ENCODE data around the gene OLFML2A.
A peak's percentile ranks its signal among the peaks of the same experiment; 100 is the strongest.

The OLFML2A gene

GRCh38 chr9:124858330-124859046 lies 81.6 kb downstream of the OLFML2A start:
- Histone ChIP-seq H3K4me2 (ENCODE audit: low read length, poor library complexity, severe bottlenecking) (no peak overlapping the region), H3K4me1 (ENCODE audit: control insufficient read depth, insufficient read depth, low read depth, low read length) (peaks cover 24% of the 10 kb centered on the region), H3K79me1 (replicated peaks; ENCODE audit: low read length, poor library complexity, severe bottlenecking) (peaks cover 7% of the 10 kb centered on the region), H2BK12ac (ENCODE audit: low read length in 2 of 2) (no peak overlapping the region), H3K23ac (ENCODE audit: low read length in 2 of 2) (peak overlapping the region in 1 of 2 experiments; percentile 49), H3K18ac (ENCODE audit: low read depth in 1 of 2, low read length in 2 of 2) (no peak overlapping the region), H2AFZ (ENCODE audit: low read depth, low read length) (no peak overlapping the region), H4K91ac (ENCODE audit: low read length) (no peak overlapping the region), H3K27me3 (ENCODE audit: control insufficient read depth in 1 of 2, insufficient read depth in 1 of 2, low read length in 2 of 2) (no peaks in the 10 kb centered on the region), H3K4ac (ENCODE audit: low read depth in 1 of 2, low read length in 2 of 2) (no peak overlapping the region), H3K14ac (ENCODE audit: low read length in 2 of 2) (no peak overlapping the region), H2BK15ac (ENCODE audit: low read depth, poor library complexity, severe bottlenecking) (no peak overlapping the region), H3K9ac (ENCODE audit: low read length) (peak overlapping the region; percentile 94), H2AK5ac (ENCODE audit: low read length, severe bottlenecking) (no peak overlapping the region), H3K27ac (ENCODE audit: low read length, poor library complexity, severe bottlenecking) (no peak overlapping the region), H2BK120ac (ENCODE audit: low read depth, low read length) (no peak overlapping the region), H3K9me3 (ENCODE audit: control insufficient read depth, low read length) (no peaks in the 10 kb centered on the region), H2BK5ac (ENCODE audit: low read depth, low read length, poor library complexity, severe bottlenecking) (no peak overlapping the region), H3K36me3 (ENCODE audit: control insufficient read depth in 1 of 2, insufficient read depth in 2 of 2, low read depth in 1 of 2, low read length in 2 of 2) (peaks cover 48 to 58% of the 10 kb centered on the region in 2 experiments), H4K8ac (ENCODE audit: low read length) (no peak overlapping the region), H3K4me3 (ENCODE audit: insufficient read depth in 1 of 2, low read depth in 1 of 2, low read length in 2 of 2) (no peak overlapping the region)
- 92% methylated on average over 9 of the region's 9 CpGs for WGBS
- no peak for DNase-seq

DNA sequence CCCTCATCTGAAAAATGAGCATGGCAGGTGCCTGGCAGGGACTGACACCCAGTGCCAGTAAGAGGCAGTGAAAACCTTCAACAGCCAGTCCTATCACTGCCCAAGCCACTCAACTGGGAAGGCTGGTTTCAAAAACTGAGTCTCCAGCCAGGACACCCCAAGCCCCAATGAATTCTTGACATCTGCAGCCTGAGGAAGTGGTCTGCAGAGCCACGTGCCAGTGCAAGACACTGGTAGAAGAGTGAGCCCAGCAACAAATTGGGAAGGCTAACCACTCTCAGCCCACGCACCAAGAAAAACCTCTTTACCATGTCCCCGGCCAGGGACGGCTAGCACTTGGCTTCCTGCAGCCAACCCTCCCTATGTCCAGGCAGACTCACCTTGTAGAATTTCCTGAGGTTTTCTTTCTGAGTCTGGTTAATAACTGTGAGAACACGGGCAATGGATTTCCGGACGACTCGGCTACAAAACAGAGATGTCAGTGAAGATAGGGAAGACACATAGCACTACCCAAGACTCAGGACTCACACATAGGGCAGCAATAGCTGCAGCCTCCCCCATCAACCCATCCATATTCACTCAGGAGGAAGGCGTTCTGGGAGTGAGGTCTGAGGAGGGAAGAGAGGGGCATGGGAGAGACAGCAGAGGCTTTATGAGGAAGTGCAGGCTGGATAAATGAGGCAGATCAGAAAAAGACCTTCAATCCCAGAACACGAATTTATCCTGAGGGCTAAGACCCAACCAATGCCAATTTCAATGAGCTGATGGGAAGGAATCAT lies 83.1 kb downstream of the OLFML2A start:
- Histone ChIP-seq H3K4me1 (ENCODE audit: control insufficient read depth, insufficient read depth, low read depth, low read length) (peaks cover 24% of the 10 kb centered on the region), H3K27me3 (ENCODE audit: control insufficient read depth in 1 of 2, insufficient read depth in 1 of 2, low read length in 2 of 2) (no peaks in the 10 kb centered on the region), H3K18ac (ENCODE audit: low read depth in 1 of 2, low read length in 2 of 2) (no peak overlapping the region), H3K27ac (ENCODE audit: low read length, poor library complexity, severe bottlenecking) (no peak overlapping the region), H3K23ac (ENCODE audit: low read length in 2 of 2) (no peak overlapping the region), H3K9me3 (ENCODE audit: control insufficient read depth, low read length) (no peaks in the 10 kb centered on the region), H2AK5ac (ENCODE audit: low read length, severe bottlenecking) (no peak overlapping the region), H4K91ac (ENCODE audit: low read length) (no peak overlapping the region), H3K14ac (ENCODE audit: low read length in 2 of 2) (no peak overlapping the region), H4K8ac (ENCODE audit: low read length) (no peak overlapping the region), H2BK5ac (ENCODE audit: low read depth, low read length, poor library complexity, severe bottlenecking) (no peak overlapping the region), H2AFZ (ENCODE audit: low read depth, low read length) (no peak overlapping the region), H3K9ac (ENCODE audit: low read length) (peak overlapping the region; percentile 94), H3K4me2 (ENCODE audit: low read length, poor library complexity, severe bottlenecking) (peak overlapping the region; percentile 63), H3K4me3 (ENCODE audit: insufficient read depth in 1 of 2, low read depth in 1 of 2, low read length in 2 of 2) (peak overlapping the region in 1 of 2 experiments; percentile 99), H2BK120ac (ENCODE audit: low read depth, low read length) (no peak overlapping the region), H3K79me1 (replicated peaks; ENCODE audit: low read length, poor library complexity, severe bottlenecking) (peaks cover 7% of the 10 kb centered on the region), H3K4ac (ENCODE audit: low read depth in 1 of 2, low read length in 2 of 2) (no peak overlapping the region), H3K36me3 (ENCODE audit: control insufficient read depth in 1 of 2, insufficient read depth in 2 of 2, low read depth in 1 of 2, low read length in 2 of 2) (peaks cover 48 to 58% of the 10 kb centered on the region in 2 experiments), H2BK12ac (ENCODE audit: low read length in 2 of 2) (no peak overlapping the region), H2BK15ac (ENCODE audit: low read depth, poor library complexity, severe bottlenecking) (no peak overlapping the region)
- 79% methylated on average over 5 of the region's 10 CpGs for WGBS
- DNase-seq, result no peak

GRCh38 chr9:124860582-124861341 lies 83.8 kb downstream of the OLFML2A start:
- Histone ChIP-seq H4K8ac (ENCODE audit: low read length) (no peak overlapping the region), H3K27ac (ENCODE audit: low read length, poor library complexity, severe bottlenecking) (no peak overlapping the region), H2AK5ac (ENCODE audit: low read length, severe bottlenecking) (no peak overlapping the region)

More at GRCh38 chr9:124860582-124861341, 83.8 kb downstream of the OLFML2A start:
- no peak overlapping the region for H3K23ac ChIP-seq (ENCODE audit: low read length in 2 of 2)
- H3K14ac ChIP-seq (ENCODE audit: low read length in 2 of 2), result peak overlapping the region in 1 of 2 experiments; percentile 30
- H3K4me3 ChIP-seq (ENCODE audit: insufficient read depth in 1 of 2, low read depth in 1 of 2, low read length in 2 of 2), result peak overlapping the region; percentile 89 to 99
- H3K9me3 ChIP-seq (ENCODE audit: control insufficient read depth, low read length), result no peaks in the 10 kb centered on the region
- H2AFZ ChIP-seq (ENCODE audit: low read depth, low read length), result no peak overlapping the region
- no peak overlapping the region for H2BK5ac ChIP-seq (ENCODE audit: low read depth, low read length, poor library complexity, severe bottlenecking)
- H3K18ac ChIP-seq (ENCODE audit: low read depth in 1 of 2, low read length in 2 of 2), result peak overlapping the region in 1 of 2 experiments; percentile 37
- H3K4me1 ChIP-seq (ENCODE audit: control insufficient read depth, insufficient read depth, low read depth, low read length), result peaks cover 24% of the 10 kb centered on the region
- H3K4me2 ChIP-seq (ENCODE audit: low read length, poor library complexity, severe bottlenecking), result peak overlapping the region; percentile 63
- H3K9ac ChIP-seq (ENCODE audit: low read length), result peak overlapping the region; percentile 94
- WGBS, result 8% methylated on average over 11 of the region's 12 CpGs
- H3K36me3 ChIP-seq (ENCODE audit: control insufficient read depth in 1 of 2, insufficient read depth in 2 of 2, low read depth in 1 of 2, low read length in 2 of 2), result peaks cover 48 to 53% of the 10 kb centered on the region in 2 experiments
- peak overlapping the region in 1 of 2 experiments; percentile 40 for H3K4ac ChIP-seq (ENCODE audit: low read depth in 1 of 2, low read length in 2 of 2)
- no peak overlapping the region for H2BK120ac ChIP-seq (ENCODE audit: low read depth, low read length)
- DNase-seq, result no peak
- no peaks in the 10 kb centered on the region for H3K27me3 ChIP-seq (ENCODE audit: control insufficient read depth in 1 of 2, insufficient read depth in 1 of 2, low read length in 2 of 2)
- no peak overlapping the region for H4K91ac ChIP-seq (ENCODE audit: low read length)
- peaks cover 7% of the 10 kb centered on the region for H3K79me1 ChIP-seq (replicated peaks; ENCODE audit: low read length, poor library complexity, severe bottlenecking)
- no peak overlapping the region for H2BK15ac ChIP-seq (ENCODE audit: low read depth, poor library complexity, severe bottlenecking)
- H2BK12ac ChIP-seq (ENCODE audit: low read length in 2 of 2), result no peak overlapping the region
